ENCODE data around the gene NT5DC3. TPM values are rescaled to one million over a fixed set of nuclear protein-coding genes. Genes with fewer than 3 reads are reported as not detected.

Gene NT5DC3
- total and polyA plus RNA-seq, 9 of the 15 experiments (the other 6 are each of a cell fraction or from before 2014, with no cell fraction given), result 6.3 to 33.5 (median 24.5) TPM

DNA sequence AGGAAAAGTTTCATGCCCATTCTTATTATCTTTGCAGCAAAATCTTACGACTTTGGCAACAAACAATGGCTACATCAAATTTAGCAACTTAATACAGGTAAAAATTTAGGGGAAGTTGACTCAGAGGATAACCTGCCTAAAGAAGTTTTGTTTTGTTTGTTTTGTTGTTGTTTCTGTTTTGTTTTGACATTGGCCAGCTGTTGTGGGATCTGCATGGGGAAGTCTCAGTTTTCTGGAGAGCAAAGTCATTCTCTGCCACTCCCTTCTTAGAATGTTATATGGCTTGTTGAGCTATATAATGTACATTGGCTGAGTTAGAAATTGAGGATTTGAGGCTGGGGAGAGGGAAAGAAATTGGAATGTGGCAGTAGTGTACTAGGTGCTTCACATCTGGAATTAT lies 109.5 kb downstream of the NT5DC3 start:
- H3K9me1 ChIP-seq (ENCODE audit: control insufficient read depth, insufficient read depth, low read length), result no peaks in the 10 kb centered on the region
- no peak overlapping the region for H2AFZ ChIP-seq (ENCODE audit: low read depth, low read length)
- no peak for DNase-seq (ENCODE audit: extremely low read depth in 1 of 4, low spot score in 3 of 4)
- no peak overlapping the region for H3K4me3 ChIP-seq
- WGBS (ENCODE audit: insufficient coverage, low coverage, missing lambda C conversion rate), result 0% methylated on average over 1 of the region's 1 CpG
- no peaks in the 10 kb centered on the region for H3K9me3 ChIP-seq (replicated peaks; ENCODE audit: control insufficient read depth, insufficient read depth, low read depth, low read length)
- H3K4me2 ChIP-seq (ENCODE audit: insufficient read depth, low read length), result no peak overlapping the region
- ChIA-PET POLR2A (no interaction called here), CTCF (ENCODE audit: low intra/inter-chr PET ratio) (no interaction called here)
- H3K27me3 ChIP-seq (ENCODE audit: control insufficient read depth in 2 of 2, insufficient read depth in 2 of 2, low read length in 2 of 2), result peaks cover 2 to 5% of the 10 kb centered on the region in 2 experiments; a peak in 1 of 5 replicates
- H3K79me2 ChIP-seq (ENCODE audit: control insufficient read depth, insufficient read depth, low read length), result no peaks in the 10 kb centered on the region
- no peak overlapping the region for H3K9ac ChIP-seq (ENCODE audit: insufficient read depth in 1 of 2, low read depth in 2 of 2, low read length in 2 of 2)
- intact Hi-C loops (cut with micrococcal nuclease) (no loop called here), in situ Hi-C loops (cut with MboI) (no loop called here)
- TF ChIP-seq MCM2 (IDR thresholded peaks at IDR 0.05; ENCODE audit: low read depth) (no peak), MIER1 (IDR thresholded peaks at IDR 0.05; ENCODE audit: low read depth) (no peak), ZNF263 (CRISPR knock-in tag; IDR thresholded peaks at IDR 0.05; ENCODE audit: borderline replicate concordance) (no peak), SMARCA4 (IDR thresholded peaks at IDR 0.05) (no peak), GTF2E2 (tag; IDR thresholded peaks at IDR 0.05) (no peak), SP2 (IDR thresholded peaks at IDR 0.05; ENCODE audit: extremely low read depth, low read depth, low read length, poor library complexity, severe bottlenecking) (no peak), SIN3B (IDR thresholded peaks at IDR 0.05; ENCODE audit: low read depth) (no peak), HNRNPK (IDR thresholded peaks at IDR 0.05; ENCODE audit: low read depth, low read length, poor library complexity, severe bottlenecking) (no peak), RBFOX2 (IDR thresholded peaks at IDR 0.05; ENCODE audit: low read depth, low read length) (no peak), HSF4 (CRISPR knock-in tag; IDR thresholded peaks at IDR 0.05; ENCODE audit: borderline replicate concordance) (no peak), MCM5 (IDR thresholded peaks at IDR 0.05; ENCODE audit: low read depth) (no peak), ZNF695 (CRISPR knock-in tag; IDR thresholded peaks at IDR 0.05) (no peak), NONO (IDR thresholded peaks at IDR 0.05; ENCODE audit: low read depth in 2 of 2, low read length in 1 of 2) (no peak)
- TF ChIP-seq, protein P1, sequence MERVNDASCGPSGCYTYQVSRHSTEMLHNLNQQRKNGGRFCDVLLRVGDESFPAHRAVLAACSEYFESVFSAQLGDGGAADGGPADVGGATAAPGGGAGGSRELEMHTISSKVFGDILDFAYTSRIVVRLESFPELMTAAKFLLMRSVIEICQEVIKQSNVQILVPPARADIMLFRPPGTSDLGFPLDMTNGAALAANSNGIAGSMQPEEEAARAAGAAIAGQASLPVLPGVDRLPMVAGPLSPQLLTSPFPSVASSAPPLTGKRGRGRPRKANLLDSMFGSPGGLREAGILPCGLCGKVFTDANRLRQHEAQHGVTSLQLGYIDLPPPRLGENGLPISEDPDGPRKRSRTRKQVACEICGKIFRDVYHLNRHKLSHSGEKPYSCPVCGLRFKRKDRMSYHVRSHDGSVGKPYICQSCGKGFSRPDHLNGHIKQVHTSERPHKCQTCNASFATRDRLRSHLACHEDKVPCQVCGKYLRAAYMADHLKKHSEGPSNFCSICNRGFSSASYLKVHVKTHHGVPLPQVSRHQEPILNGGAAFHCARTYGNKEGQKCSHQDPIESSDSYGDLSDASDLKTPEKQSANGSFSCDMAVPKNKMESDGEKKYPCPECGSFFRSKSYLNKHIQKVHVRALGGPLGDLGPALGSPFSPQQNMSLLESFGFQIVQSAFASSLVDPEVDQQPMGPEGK (CRISPR knock-in tag; IDR thresholded peaks at IDR 0.05; ENCODE audit: borderline replicate concordance), result no peak
- TF ChIP-seq, protein P2, sequence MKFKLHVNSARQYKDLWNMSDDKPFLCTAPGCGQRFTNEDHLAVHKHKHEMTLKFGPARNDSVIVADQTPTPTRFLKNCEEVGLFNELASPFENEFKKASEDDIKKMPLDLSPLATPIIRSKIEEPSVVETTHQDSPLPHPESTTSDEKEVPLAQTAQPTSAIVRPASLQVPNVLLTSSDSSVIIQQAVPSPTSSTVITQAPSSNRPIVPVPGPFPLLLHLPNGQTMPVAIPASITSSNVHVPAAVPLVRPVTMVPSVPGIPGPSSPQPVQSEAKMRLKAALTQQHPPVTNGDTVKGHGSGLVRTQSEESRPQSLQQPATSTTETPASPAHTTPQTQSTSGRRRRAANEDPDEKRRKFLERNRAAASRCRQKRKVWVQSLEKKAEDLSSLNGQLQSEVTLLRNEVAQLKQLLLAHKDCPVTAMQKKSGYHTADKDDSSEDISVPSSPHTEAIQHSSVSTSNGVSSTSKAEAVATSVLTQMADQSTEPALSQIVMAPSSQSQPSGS (CRISPR knock-in tag; IDR thresholded peaks at IDR 0.05), result no peak
- TF ChIP-seq, protein P3, sequence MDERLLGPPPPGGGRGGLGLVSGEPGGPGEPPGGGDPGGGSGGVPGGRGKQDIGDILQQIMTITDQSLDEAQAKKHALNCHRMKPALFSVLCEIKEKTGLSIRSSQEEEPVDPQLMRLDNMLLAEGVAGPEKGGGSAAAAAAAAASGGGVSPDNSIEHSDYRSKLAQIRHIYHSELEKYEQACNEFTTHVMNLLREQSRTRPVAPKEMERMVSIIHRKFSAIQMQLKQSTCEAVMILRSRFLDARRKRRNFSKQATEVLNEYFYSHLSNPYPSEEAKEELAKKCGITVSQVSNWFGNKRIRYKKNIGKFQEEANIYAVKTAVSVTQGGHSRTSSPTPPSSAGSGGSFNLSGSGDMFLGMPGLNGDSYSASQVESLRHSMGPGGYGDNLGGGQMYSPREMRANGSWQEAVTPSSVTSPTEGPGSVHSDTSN (CRISPR knock-in tag; IDR thresholded peaks at IDR 0.05; ENCODE audit: low read depth), result no peak
- TF ChIP-seq, protein P3 (tag; conservative IDR thresholded peaks at IDR 0.05; ENCODE audit: low read depth), result no peak
- BruUV-seq (replicated peaks), result no TSS peak
- H4K20me1 ChIP-seq (replicated peaks; ENCODE audit: control insufficient read depth, insufficient read depth, low read length), result no peaks in the 10 kb centered on the region
- no peaks in the 10 kb centered on the region for H3K36me3 ChIP-seq (ENCODE audit: control insufficient read depth, insufficient read depth, low read length)
- H3K4me1 ChIP-seq (replicated peaks in 1 of 2; ENCODE audit: control insufficient read depth in 2 of 2, insufficient read depth in 2 of 2, low read length in 2 of 2), result no peaks in the 10 kb centered on the region
- no peak overlapping the region for H3K27ac ChIP-seq (ENCODE audit: extremely low read depth, low read depth, low read length)
- no peak for FAIRE-seq
- ATAC-seq, result no peak
